WI38 (cell line): Measurements from ENCODE around the gene SLC25A15.

Experiments
- H3K4me3 ChIP-seq: 2 replicates; pipeline ENCODE4 v1.5.1; 2011; ENCODE audit warnings: low read depth, mild to moderate bottlenecking, control low read depth, low read length
- CTCF ChIP-seq: IDR thresholded peaks from 2 replicates; pipeline ENCODE4 v1.5.1; 2012; ENCODE audit warnings: low read depth, mild to moderate bottlenecking, control low read depth, low read length

The SLC25A15 gene

GRCh38 chr13:40801255-40802217 lies 12.1 kb downstream of the SLC25A15 start:
- no peak for TF ChIP-seq CTCF
- no peak overlapping the region for H3K4me3 ChIP-seq

GRCh38 chr13:40803316-40803715 lies 13.9 kb downstream of the SLC25A15 start:
- TF ChIP-seq CTCF, result no peak

GRCh38 chr13:40806241-40806640 lies 16.8 kb downstream of the SLC25A15 start:
- H3K4me3 ChIP-seq, result no peak overlapping the region
- TF ChIP-seq CTCF, result no peak

More at GRCh38 chr13:40803316-40803715, 13.9 kb downstream of the SLC25A15 start:
- no peak overlapping the region for H3K4me3 ChIP-seq

GRCh38 chr13:40809471-40809870 lies 20.1 kb downstream of the SLC25A15 start:
- no peak overlapping the region for H3K4me3 ChIP-seq
- no peak for TF ChIP-seq CTCF

- no peak for TF ChIP-seq CTCF
- H3K4me3 ChIP-seq, result no peak overlapping the region
Measured at GRCh38 chr13:40812102-40812501, 22.7 kb downstream of the SLC25A15 start.

- H3K4me3 ChIP-seq, result no peak overlapping the region
- TF ChIP-seq CTCF, result no peak
Measured at GRCh38 chr13:40812724-40813445, 23.5 kb downstream of the SLC25A15 start.
